Posterior vena cava (tissue), 2 donors: Measurements from ENCODE around the gene FILIP1. TPM values are rescaled to one million over a fixed set of nuclear protein-coding genes. Genes with fewer than 3 reads are reported as not detected.

Source experiments
- DNase-seq: peaks from one replicate; pipeline ENCODE4 v3.0.0-alpha.2; 2020; ENCODE audit warnings: low spot score
- intact Hi-C, 2 donors: fragments of 100-400 bp; cut with DNase I; formaldehyde crosslinking; loops; one replicate each; pipeline versions ENCODE4 v1.14.1 to v1.14.2; 2022 to 2023
- long read RNA-seq, 2 donors: library from polyadenylated mRNA; unstranded; transcript quantifications; one replicate each; pipeline ENCODE4 v2.0.0, GENCODE V29; 2020 to 2021
- total RNA-seq, 2 donors: library from RNA; stranded (reverse); fragmentation: NEBNext Ultra II Directional; extraction: Animal tissue kit (Norgen Biotek cat#: 25700); gene quantifications; one replicate each; pipeline ENCODE4 v1.2.1, GENCODE V29; 2021
- donor health status: DM: yes; HTN: yes; CAD: no.
- donor health status: DM: yes; HTN: yes; CAD: no.

FILIP1 gene
- total RNA-seq = 10 to 100 TPM; 40.3 to 43.2 TPM
- long read RNA-seq, donor 1, partial matches to known transcripts = 17 of 30 reads
- long read RNA-seq, donor 1, other reads (novel, unspliced or antisense) = 13 of 30 reads
- long read RNA-seq, donor 2, partial matches to known transcripts = 35 of 45 reads
- long read RNA-seq, donor 2, other reads (novel, unspliced or antisense) = 10 of 45 reads

DNA sequence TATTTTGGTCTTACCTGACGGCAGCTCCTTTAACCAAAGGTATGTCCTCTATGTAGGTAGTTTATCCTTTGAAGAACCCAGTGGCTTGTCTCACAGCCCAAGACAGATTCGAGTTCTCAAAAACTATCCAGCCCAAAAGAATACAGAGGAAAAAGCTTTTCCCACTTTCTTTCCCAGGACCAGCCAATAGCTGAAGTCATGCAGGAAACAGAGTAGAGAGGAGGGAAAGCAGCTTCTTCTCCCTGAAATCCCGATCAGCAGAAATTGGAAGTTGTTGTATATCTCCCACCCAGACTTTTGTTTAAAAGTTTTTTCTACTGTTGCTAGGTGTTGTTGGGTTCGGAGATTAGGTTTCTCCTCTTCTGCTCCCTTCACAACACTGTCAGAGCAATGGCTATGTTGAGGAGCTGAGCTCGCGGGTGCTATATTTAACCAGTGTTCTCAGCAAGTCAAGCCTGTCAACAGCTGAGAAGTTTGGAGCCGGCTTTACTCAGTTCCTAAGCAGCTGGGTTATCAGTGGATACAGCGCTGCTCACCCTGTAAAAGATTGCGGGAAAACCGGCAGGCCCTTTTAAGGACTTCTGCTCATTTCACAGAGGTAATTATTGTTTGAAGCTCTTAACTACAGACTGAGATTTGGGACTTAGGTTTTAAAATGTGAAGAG lies at the start of gene FILIP1:
Gene FILIP1, minus strand, starts transcription at position 401 of the 665 bp plus-strand sequence. CDS start 78,828 bp downstream, outside the sequence.
- intact Hi-C loops = no loop called here
- peak; percentile 78 for DNase-seq

GRCh38 chr6:75543311-75543710 lies 49.7 kb upstream of the FILIP1 start:
- intact Hi-C loops = no loop called here
- DNase-seq = no peak

- DNase-seq = no peak
- intact Hi-C loops = no loop called here
These were observed 45.5 kb upstream of the FILIP1 start for GRCh38 chr6:75539136-75539535.

DNA sequence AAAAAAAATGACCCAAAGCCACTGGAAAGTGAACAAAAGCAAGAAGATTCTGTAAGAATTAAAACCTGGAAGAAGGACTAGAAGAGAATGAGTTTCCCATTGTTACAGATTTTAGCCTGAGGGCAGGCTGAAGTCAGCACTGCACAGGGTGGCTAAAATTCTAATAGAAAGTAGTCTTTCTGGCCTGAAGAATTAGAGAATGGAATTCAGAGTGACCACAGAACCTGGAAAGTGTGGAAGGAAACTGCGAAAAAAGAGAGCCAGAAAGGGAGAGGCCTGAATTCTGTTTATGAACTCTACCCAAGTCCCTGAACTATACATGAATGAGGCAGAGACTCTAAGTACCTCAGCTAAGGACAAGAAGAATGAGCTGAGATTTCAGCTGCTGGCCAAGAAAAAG lies 38.9 kb upstream of the FILIP1 start:
- intact Hi-C loops = no loop called here
- DNase-seq = no peak

DNA sequence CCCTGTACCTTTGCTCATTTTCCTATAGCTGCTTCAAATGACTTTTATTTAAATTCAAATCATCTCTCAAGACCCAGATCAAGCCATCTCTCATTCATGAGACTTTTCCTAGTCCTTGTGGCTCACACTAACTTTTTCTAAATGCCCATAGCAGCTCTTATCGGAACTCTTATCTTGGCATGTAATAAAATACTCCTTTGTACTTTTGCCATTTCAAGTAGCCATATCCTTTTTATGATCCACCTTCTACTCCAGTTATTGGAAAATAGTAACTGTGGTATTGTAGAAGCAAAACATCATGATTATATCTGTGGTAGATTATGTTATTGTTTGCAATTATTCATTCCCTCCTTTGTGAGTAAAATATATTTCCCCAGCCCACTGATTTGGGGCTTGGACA lies 37.6 kb upstream of the FILIP1 start:
- intact Hi-C loops = no loop called here

GRCh38 chr6:75530696-75531095 lies 37.1 kb upstream of the FILIP1 start:
- intact Hi-C loops = no loop called here
- DNase-seq = no peak

More for the DNA sequence above, 37.6 kb upstream of the FILIP1 start:
- no peak for DNase-seq

DNA sequence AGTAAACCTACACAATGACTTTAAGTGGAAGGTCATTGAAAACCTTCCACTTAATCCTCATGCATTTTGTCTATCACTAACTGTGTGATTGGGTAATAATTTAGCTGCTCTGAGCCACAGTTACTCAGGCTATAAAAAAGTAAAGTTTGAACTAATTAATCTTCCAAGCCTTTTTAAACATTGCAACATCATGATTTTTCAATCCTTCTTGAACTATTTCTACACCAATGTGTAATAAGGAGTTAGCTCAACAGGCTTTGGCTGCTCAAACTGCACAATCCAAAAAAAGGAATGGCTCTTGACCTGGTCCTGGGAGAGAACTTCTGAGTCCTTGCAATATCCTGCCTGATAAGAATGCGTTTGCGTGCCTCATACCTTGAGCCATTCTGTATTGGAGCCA lies 34.8 kb upstream of the FILIP1 start:
- DNase-seq = no peak
- intact Hi-C loops = loop anchor here in 1 of 2 donors (5.0 kb wide), 1 partner anchor 261 kb away; no protein-coding TSS in a partner anchor

- no peak for DNase-seq
- intact Hi-C loops = loop anchor here in 1 of 2 donors (5.0 kb wide), 1 partner anchor 259 kb away; no protein-coding TSS in a partner anchor
These were observed 33.0 kb upstream of the FILIP1 start for GRCh38 chr6:75526502-75527127.

DNA sequence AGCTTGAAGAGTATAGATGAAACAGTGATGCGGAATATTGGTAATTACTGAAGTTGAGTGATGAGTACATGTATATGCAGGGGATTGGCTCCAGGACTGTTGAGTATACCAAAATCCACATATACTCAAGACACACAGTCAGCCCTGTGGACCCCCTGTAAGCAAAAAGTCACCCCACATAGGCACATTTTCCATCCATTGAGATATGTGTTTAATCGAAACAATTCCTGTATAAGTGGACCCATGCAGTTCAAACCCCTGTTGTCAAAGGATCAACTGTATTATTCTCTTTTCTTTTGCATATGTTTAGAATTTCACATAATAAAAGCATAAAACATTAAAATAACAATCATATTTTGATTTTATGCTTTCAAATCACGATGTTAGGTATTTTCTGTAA lies 32.1 kb upstream of the FILIP1 start:
- intact Hi-C loops = loop anchor here in 1 of 2 donors (5.0 kb wide), 1 partner anchor 258 kb away; no protein-coding TSS in a partner anchor
- no peak for DNase-seq

DNA sequence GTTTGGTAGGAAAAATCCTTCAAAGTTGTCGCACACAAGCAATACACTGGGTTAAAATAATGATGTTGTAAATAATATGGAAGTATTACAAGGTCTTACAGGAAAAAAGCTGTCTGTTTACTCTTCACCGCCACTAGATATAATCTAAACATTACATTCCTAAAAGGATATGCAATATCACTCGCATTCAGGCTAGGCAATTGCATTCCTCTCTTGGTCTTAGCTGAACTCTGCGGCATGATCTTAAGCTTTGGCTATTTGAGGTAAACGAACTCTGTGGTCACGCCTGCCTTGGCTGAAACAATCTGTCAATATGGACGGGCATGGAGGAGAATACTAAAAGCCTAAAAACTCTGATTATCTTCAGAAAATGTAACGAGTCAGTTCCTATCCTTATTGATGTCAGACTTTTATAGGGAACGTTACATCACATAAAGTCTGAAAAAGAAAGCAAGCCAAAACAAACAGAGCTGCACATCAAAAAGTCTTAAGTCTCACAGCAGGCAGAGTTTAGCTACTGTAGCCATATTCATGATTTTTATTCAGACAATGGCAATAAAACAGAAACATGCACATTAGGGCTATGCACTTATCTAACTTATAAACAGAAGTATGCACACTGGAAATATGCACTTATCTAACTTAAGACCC lies 30.8 kb upstream of the FILIP1 start:
- DNase-seq = no peak
- intact Hi-C loops = no loop called here

DNA sequence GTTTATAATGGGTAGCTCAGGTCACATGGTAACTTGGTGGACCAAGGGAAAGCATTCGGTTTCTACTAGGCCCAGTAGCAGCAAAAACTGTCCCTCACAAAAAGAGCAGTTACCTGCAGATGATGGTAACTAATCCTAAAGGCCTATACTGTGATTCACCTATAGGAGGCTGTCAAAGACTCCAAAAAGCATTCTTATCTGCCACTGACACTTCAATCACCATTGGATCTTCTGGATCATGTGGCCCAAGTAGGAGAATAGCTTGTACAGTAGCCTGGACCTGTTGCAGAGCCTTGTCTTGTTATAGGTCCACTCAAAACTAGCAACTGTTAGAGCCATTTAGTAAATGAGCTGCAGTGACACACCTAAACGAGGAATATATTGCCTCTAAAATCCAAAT lies 23.2 kb upstream of the FILIP1 start:
- DNase-seq = no peak
- intact Hi-C loops = loop anchor here in 1 of 2 donors (10.0 kb wide), 1 partner anchor 252 kb away; no protein-coding TSS in a partner anchor

DNA sequence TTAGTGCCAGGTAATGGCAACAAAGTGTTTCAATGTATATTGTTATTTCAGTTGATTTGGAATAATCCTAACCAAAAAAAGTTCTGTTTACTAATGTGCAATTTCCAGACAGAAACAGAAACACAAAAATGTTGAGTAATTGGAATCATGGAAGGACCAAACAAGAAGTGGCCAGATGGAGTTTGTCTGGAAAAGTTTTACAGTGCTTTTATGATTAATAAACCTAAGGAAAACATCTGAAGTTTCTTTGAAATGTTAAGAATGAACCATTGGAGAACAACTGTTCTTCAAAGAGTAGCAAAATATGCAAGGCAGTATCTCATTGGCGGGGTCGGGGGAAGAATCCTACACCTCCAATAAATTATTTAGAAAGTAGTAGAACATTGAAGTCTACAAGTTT lies 19.0 kb upstream of the FILIP1 start:
- intact Hi-C loops = loop anchor here in 1 of 2 donors (10.0 kb wide), 1 partner anchor 248 kb away; no protein-coding TSS in a partner anchor
- DNase-seq = no peak

DNA sequence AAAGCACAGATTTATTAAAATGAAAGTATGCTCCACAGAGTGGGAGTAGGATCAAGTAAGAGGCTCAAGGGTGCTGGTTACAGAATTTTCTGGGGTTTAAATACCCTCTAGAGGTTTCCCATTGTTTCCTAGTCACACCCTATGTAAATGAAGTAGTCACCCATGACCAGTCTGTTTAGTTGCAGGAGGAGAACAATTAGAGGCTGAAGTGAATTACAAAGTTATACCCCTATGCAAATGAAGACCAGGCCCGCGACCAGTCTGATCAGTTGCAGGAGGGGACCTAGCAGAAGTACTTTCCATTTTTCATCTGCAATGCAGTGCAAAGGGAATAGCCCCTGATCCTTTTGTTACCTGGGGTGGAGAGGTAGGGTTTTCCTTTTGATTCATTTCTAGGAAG lies 11.8 kb upstream of the FILIP1 start:
- intact Hi-C loops = loop anchor here in 1 of 2 donors (5.0 kb wide), 1 partner anchor 213 kb away; no protein-coding TSS in a partner anchor
- no peak for DNase-seq

DNA sequence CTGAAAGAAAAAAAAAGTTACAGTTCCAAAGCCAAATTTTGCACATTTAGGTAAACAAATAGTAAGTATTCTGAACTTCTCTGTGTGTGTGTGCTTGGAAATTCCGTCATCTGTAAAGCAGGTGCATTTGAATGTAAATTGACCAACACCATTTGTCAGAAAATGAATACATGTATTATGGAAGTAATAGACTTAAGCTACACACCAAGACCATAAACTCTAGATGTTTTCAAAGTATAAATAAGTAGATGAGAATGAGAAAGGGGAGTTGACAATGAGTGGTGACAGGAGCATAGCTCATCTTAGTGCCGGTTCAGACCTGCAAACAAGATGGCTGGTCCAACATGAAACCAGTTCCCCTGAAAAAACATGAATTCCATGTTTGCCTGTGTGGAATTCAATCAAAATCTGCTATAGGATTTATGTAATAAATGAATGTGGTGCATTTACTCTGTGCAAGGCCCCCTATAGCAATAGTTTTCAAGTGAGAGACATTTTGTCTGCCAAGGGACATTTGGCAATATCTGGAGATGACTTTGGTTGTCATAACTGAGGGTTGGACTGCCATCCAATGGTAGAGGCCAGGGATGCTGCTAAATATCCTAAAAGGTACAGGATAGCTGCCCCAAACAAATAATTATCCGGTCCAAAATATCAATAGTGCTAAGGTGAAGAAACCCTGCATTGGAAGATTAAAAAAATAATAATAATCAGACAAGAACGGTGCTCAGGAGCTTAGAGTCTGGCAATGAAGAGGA lies 11.0 kb upstream of the FILIP1 start:
- intact Hi-C loops = loop anchor here in 1 of 2 donors (5.0 kb wide), 1 partner anchor 212 kb away; no protein-coding TSS in a partner anchor
- no peak for DNase-seq

DNA sequence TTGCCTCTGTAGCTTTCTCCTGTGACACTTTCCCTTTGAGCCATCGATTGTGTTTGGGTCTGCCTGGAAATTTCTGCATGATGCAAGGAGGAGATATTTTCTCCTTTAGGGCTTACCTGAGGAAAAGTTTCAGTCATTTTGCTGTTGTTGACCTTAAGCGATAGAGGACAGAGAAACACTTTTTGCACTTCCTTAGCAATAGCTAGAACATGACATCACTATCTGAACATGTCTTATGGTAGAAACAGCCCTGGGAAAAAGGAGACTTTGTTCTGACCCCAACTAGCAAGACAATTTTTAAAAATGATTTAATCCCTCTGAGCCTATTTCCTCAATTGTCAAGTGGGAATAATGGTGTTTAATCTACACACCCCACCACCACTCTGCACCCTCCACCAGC lies 9.7 kb upstream of the FILIP1 start:
- intact Hi-C loops = no loop called here
- DNase-seq = no peak

DNA sequence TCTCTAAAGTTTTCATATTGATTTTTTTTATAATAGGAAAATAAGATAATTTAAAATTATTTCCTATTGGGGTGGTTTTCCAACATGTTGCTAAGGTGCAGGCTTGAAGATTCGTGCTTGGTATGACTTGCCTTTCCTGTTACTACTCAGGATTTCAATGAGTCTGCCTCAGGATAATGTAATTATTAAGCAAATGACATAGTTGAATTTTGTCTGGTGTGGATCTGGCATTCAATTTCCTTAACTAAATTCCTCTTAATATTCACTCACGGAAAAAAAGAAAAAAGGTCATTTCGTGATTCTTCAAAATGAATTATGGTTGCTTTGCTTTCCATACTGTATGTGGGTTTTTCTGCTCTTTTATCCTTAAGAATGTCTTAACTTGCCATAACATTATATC lies 9.3 kb upstream of the FILIP1 start:
- intact Hi-C loops = no loop called here
- no peak for DNase-seq

- DNase-seq = no peak
- intact Hi-C loops = no loop called here
These were observed 8.2 kb upstream of the FILIP1 start for GRCh38 chr6:75501756-75502155.

DNA sequence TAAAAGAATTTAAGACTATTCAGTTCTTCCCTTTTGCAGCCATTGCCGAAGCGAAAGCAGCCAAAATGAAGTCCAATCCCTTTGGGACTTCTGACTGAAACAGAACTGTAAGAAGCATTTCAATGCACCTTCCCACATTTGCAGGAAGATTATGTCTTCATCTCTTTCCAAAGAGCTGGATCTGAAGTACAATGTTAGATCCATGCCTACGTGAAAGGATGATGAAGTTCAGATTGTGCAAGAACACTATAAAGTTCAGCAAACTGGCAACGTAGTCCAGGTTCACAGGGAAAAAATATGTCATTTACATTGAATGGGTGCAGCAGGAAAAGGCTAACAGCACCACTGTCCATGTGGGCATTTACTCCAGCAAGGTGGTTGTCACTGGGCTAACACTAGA lies 6.0 kb upstream of the FILIP1 start:
- DNase-seq = no peak
- intact Hi-C loops = no loop called here

- intact Hi-C loops = no loop called here
- no peak for DNase-seq
These were observed 5.3 kb upstream of the FILIP1 start for GRCh38 chr6:75498862-75499261.
